Subcutaneous adipose tissue (tissue), 4 donors: ENCODE measurements around the gene TUT1. TPM values are rescaled to one million over a fixed set of nuclear protein-coding genes. Genes with fewer than 3 reads are reported as not detected.

Source experiments
- CTCF ChIP-seq: fragments of 450-650 bp; IDR thresholded peaks from one replicate; pipeline ENCODE4 v1.5.1; 2016; ENCODE audit warnings: low read depth, mild to moderate bottlenecking, control low read depth, antibody characterized with exemption, moderate library complexity
- total RNA-seq, 4 donors: library from RNA; depleted of rRNA; stranded (reverse); fragments of >200 nt; gene quantifications; one replicate each; pipeline ENCODE4 v1.1.0, GENCODE V29; 2016

Gene TUT1
- total RNA-seq, 4 donors from 2014 or later: 3.4 to 13.4 (median 7.9) TPM

GRCh38 chr11:62599069-62599696 lies 7.9 kb upstream of the TUT1 start:
- no peak for TF ChIP-seq CTCF

GRCh38 chr11:62595124-62595523 lies 3.8 kb upstream of the TUT1 start:
- no peak for TF ChIP-seq CTCF

GRCh38 chr11:62593434-62594044 lies 2.2 kb upstream of the TUT1 start:
- no peak for TF ChIP-seq CTCF

GRCh38 chr11:62592989-62593421 lies 1.7 kb upstream of the TUT1 start:
- no peak for TF ChIP-seq CTCF

- TF ChIP-seq CTCF: no peak
These were observed 958 bp upstream of the TUT1 start for GRCh38 chr11:62592146-62592815.

DNA sequence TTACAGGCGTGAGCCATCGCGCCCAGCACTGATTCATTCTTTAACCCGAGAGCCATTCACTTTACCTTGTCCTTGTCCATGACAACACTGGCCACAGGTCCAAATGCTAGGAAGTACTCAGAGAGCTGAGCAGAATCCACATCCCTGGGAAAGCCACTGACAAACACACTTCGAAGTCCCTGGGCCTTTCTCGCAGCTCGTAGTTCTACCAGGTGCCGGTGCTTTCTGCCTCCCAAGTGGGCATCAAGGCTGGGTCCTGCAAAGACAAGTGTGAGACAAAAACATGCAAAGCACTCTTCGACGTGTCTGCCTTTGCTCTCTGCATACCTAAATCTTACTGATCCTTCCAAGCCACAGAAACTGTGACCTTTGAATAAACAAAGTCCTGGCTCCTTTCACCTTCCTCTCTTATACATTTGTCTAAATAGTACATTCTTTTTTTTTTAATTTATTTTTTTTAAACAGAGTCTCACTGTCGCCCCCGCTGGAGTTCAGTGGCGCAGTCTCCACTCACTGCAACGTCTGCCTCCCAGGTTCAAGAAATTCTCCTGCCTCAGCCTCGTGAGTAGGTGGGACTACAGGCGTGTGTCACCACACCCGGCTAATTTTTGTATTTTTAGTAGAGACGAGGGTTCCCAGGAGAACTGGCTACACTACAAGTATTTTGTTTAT lies 2.2 kb downstream of the TUT1 start:
- no peak for TF ChIP-seq CTCF

DNA sequence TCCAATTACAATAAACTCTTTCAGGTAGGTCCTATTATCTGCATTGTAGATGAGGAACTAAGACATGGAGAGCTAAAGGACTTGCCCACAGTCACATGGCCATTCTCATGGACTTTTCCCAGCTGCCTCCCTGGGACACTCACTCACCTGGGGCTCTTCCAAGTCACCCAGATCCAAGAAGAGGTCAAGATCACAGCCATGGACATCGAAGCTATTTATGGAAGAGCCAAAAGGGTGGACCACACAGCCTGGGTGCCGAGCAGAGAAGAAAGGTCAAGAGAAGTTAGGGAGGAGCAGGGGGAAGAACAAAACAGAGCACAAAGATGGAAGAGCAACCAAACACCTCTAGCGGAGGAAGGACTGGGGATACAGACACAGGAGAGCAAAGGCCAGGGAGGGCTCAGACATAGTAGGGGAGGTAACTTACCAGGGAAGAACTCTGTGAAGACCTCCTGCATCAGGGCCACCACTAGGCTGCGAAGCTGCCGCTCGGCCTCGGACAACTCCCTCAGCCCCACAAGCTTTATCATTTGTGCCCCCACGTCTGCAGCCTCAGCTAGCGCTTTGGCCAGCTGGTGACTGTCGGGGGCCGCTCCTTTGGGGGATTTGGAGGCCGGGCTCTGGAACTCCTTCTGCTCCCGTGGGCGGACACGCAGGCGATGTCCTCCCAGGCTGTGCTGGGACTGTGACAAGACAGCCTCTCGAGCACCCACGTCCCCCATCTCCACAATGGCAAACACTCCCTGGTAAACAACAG lies 10.2 kb downstream of the TUT1 start:
- TF ChIP-seq CTCF: no peak
